HepG2 (cell line): Measurements from ENCODE around the gene DEFB131B. TPM values are rescaled to one million over a fixed set of nuclear protein-coding genes. Genes with fewer than 3 reads are reported as not detected.

Experiments
- IRX3 ChIP-seq: sonication (generic); formaldehyde crosslinking; IDR thresholded peaks from 2 replicates; pipeline ENCODE4 v1.8.1; 2023; ENCODE audit warnings: mild to moderate bottlenecking, low read depth, missing genetic modification reagents, borderline replicate concordance
- KLF11 ChIP-seq: IDR thresholded peaks from 2 replicates; pipeline ENCODE4 v1.6.1; 2016; ENCODE audit warnings: missing compliant biosample characterization
- KLF15 ChIP-seq: sonication (generic); formaldehyde crosslinking; IDR thresholded peaks from 2 replicates; pipeline ENCODE4 v1.8.1; 2023; ENCODE audit warnings: borderline replicate concordance, mild to moderate bottlenecking, inconsistent platforms, missing genetic modification reagents, mixed read lengths
- MIER3 ChIP-seq: IDR thresholded peaks from 2 replicates; pipeline ENCODE4 v1.6.1; 2016; ENCODE audit warnings: missing compliant biosample characterization, borderline replicate concordance
- PITX1 ChIP-seq: sonication (generic); formaldehyde crosslinking; IDR thresholded peaks from 2 replicates; pipeline ENCODE4 v1.5.1; 2020; ENCODE audit warnings: mild to moderate bottlenecking, missing genetic modification reagents
- POLR2AphosphoS2 ChIP-seq: IDR thresholded peaks from 2 replicates; pipeline ENCODE4 v1.6.1; 2011; ENCODE audit warnings: low read depth, low read length, improper control_type of control experiment
- PRMT3 ChIP-seq: sonication (generic); formaldehyde crosslinking; IDR thresholded peaks from 2 replicates; pipeline ENCODE4 v1.8.1; 2022; ENCODE audit warnings: low read depth, mild to moderate bottlenecking, moderate library complexity, missing genetic modification reagents, borderline replicate concordance
- SOX6 ChIP-seq, 2 experiments: fragments of 450-650 bp in 1 of 2; sonication (generic) in 1 of 2; formaldehyde crosslinking in 1 of 2; IDR thresholded peaks; 2 replicates each; pipeline versions ENCODE4 v1.4.0 to v1.6.1; 2017 to 2020; ENCODE audit warnings: antibody characterized with exemption in 1 of 2, mild to moderate bottlenecking in 1 of 2, missing genetic modification reagents in 1 of 2
- TGIF2 ChIP-seq: IDR thresholded peaks from 2 replicates; pipeline ENCODE4 v1.6.1; 2016; ENCODE audit warnings: control low read depth, missing compliant biosample characterization
- ZNF180 ChIP-seq: sonication (generic); formaldehyde crosslinking; IDR thresholded peaks from 2 replicates; pipeline ENCODE4 v1.4.0; 2020; ENCODE audit warnings: low read depth, missing genetic modification reagents, borderline replicate concordance
- ZNF235 ChIP-seq: sonication (generic); formaldehyde crosslinking; IDR thresholded peaks from 2 replicates; pipeline ENCODE4 v1.8.1; 2023; ENCODE audit warnings: mild to moderate bottlenecking, missing genetic modification reagents, borderline replicate concordance
- ZNF619 ChIP-seq: sonication (generic); formaldehyde crosslinking; IDR thresholded peaks from 2 replicates; pipeline ENCODE4 v1.4.0; 2020; ENCODE audit warnings: mild to moderate bottlenecking, missing genetic modification reagents
- ZNF788 ChIP-seq: sonication (generic); formaldehyde crosslinking; IDR thresholded peaks from 2 replicates; pipeline ENCODE4 v1.5.0; 2020; ENCODE audit warnings: mild to moderate bottlenecking, missing genetic modification reagents, borderline replicate concordance
- ZSCAN22 ChIP-seq: sonication (generic); formaldehyde crosslinking; IDR thresholded peaks from 2 replicates; pipeline ENCODE4 v1.4.0; 2020; ENCODE audit warnings: mild to moderate bottlenecking, missing genetic modification reagents
- polyA plus RNA-seq, 8 experiments: library from polyadenylated mRNA; depleted of rRNA in 3 of 8; stranded (reverse) in 7 of 8; unstranded in 1 of 8; fragments of >200 nt; fragmentation: Illumina TruSeq in 4 of 8; extraction: Trizol in 4 of 8; gene quantifications; 2 replicates each; pipeline versions ENCODE4 v1.2.1 to v1.2.3, GENCODE V29; 2011 to 2016; ENCODE audit warnings: low read depth in 4 of 8, missing spikeins in 1 of 8, mixed read lengths in 1 of 8; ENCODE audit not compliant: insufficient read depth in 1 of 8
- total RNA-seq, 5 experiments: library from RNA; depleted of rRNA; stranded (reverse); fragments of >200 nt; fragmentation: Illumina TruSeq; extraction: Trizol; gene quantifications; 2 replicates each; pipeline ENCODE4 v1.2.3, GENCODE V29; 2016; ENCODE audit warnings: low read depth in 1 of 5
- TF ChIP-seq, protein P1 (sequence below): sonication (generic); formaldehyde crosslinking; conservative IDR thresholded peaks from 2 replicates; pipeline ENCODE4 v1.4.0; 2020; ENCODE audit warnings: missing genetic modification reagents
- TF ChIP-seq, protein P2 (sequence below): conservative IDR thresholded peaks from 2 replicates; pipeline ENCODE4 v1.6.1; 2018; ENCODE audit warnings: missing genetic modification reagents
- TF ChIP-seq, protein P3 (sequence below): sonication (generic); formaldehyde crosslinking; IDR thresholded peaks from 2 replicates; pipeline ENCODE4 v1.4.0; 2020; ENCODE audit warnings: missing genetic modification reagents
- TF ChIP-seq, protein P4 (sequence below): sonication (generic); IDR thresholded peaks from 2 replicates; pipeline ENCODE4 v1.6.1; 2016; ENCODE audit warnings: low read depth, borderline replicate concordance
- TF ChIP-seq, protein P5 (sequence below): sonication (generic); formaldehyde crosslinking; IDR thresholded peaks from 2 replicates; pipeline ENCODE4 v1.8.0; 2022; ENCODE audit warnings: mild to moderate bottlenecking, missing genetic modification reagents, borderline replicate concordance
- TF ChIP-seq, protein P6 (sequence below): sonication (generic); formaldehyde crosslinking; IDR thresholded peaks from 2 replicates; pipeline ENCODE4 v1.4.0; 2020; ENCODE audit warnings: mild to moderate bottlenecking, missing genetic modification reagents

The DEFB131B gene
- total and polyA plus RNA-seq, 2 of the 13 experiments (the other 11 are each of a cell fraction or from before 2014, with no cell fraction given), result not detected

- TF ChIP-seq, protein P1, sequence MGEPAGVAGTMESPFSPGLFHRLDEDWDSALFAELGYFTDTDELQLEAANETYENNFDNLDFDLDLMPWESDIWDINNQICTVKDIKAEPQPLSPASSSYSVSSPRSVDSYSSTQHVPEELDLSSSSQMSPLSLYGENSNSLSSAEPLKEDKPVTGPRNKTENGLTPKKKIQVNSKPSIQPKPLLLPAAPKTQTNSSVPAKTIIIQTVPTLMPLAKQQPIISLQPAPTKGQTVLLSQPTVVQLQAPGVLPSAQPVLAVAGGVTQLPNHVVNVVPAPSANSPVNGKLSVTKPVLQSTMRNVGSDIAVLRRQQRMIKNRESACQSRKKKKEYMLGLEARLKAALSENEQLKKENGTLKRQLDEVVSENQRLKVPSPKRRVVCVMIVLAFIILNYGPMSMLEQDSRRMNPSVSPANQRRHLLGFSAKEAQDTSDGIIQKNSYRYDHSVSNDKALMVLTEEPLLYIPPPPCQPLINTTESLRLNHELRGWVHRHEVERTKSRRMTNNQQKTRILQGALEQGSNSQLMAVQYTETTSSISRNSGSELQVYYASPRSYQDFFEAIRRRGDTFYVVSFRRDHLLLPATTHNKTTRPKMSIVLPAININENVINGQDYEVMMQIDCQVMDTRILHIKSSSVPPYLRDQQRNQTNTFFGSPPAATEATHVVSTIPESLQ (CRISPR knock-in tag), result no peak
- TF ChIP-seq SOX6 (IDR thresholded peaks at IDR 0.05) (no peak), SOX6 (CRISPR knock-in tag; IDR thresholded peaks at IDR 0.05) (no peak), PITX1 (CRISPR knock-in tag) (no peak), ZNF180 (CRISPR knock-in tag) (no peak), IRX3 (CRISPR knock-in tag) (no peak), KLF15 (CRISPR knock-in tag) (0 out of 2 replicates have a peak, but pooled peaks have one; percentile 6), ZSCAN22 (CRISPR knock-in tag) (no peak), PRMT3 (CRISPR knock-in tag) (no peak), KLF11 (CRISPR knock-in tag) (no peak; the same call in 1 of the 2 replicates), MIER3 (CRISPR knock-in tag) (no peak), ZNF619 (CRISPR knock-in tag) (no peak), POLR2AphosphoS2 (no peak), TGIF2 (CRISPR knock-in tag) (0 out of 2 replicates have a peak, but pooled peaks have one; percentile 15), ZNF788 (CRISPR knock-in tag) (peak; percentile 13; the same call in 1 of the 2 replicates), ZNF235 (CRISPR knock-in tag) (no peak)
- TF ChIP-seq, protein P2, sequence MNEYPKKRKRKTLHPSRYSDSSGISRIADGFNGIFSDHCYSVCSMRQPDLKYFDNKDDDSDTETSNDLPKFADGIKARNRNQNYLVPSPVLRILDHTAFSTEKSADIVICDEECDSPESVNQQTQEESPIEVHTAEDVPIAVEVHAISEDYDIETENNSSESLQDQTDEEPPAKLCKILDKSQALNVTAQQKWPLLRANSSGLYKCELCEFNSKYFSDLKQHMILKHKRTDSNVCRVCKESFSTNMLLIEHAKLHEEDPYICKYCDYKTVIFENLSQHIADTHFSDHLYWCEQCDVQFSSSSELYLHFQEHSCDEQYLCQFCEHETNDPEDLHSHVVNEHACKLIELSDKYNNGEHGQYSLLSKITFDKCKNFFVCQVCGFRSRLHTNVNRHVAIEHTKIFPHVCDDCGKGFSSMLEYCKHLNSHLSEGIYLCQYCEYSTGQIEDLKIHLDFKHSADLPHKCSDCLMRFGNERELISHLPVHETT (CRISPR knock-in tag), result no peak
- TF ChIP-seq, protein P3, sequence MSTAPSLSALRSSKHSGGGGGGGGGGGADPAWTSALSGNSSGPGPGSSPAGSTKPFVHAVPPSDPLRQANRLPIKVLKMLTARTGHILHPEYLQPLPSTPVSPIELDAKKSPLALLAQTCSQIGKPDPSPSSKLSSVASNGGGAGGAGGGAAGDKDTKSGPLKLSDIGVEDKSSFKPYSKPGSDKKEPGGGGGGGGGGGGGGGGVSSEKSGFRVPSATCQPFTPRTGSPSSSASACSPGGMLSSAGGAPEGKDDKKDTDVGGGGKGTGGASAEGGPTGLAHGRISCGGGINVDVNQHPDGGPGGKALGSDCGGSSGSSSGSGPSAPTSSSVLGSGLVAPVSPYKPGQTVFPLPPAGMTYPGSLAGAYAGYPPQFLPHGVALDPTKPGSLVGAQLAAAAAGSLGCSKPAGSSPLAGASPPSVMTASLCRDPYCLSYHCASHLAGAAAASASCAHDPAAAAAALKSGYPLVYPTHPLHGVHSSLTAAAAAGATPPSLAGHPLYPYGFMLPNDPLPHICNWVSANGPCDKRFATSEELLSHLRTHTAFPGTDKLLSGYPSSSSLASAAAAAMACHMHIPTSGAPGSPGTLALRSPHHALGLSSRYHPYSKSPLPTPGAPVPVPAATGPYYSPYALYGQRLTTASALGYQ (CRISPR knock-in tag), result no peak; the same call in 1 of the 2 replicates
- TF ChIP-seq, protein P4, sequence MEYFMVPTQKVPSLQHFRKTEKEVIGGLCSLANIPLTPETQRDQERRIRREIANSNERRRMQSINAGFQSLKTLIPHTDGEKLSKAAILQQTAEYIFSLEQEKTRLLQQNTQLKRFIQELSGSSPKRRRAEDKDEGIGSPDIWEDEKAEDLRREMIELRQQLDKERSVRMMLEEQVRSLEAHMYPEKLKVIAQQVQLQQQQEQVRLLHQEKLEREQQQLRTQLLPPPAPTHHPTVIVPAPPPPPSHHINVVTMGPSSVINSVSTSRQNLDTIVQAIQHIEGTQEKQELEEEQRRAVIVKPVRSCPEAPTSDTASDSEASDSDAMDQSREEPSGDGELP, result no peak
- TF ChIP-seq, protein P5, sequence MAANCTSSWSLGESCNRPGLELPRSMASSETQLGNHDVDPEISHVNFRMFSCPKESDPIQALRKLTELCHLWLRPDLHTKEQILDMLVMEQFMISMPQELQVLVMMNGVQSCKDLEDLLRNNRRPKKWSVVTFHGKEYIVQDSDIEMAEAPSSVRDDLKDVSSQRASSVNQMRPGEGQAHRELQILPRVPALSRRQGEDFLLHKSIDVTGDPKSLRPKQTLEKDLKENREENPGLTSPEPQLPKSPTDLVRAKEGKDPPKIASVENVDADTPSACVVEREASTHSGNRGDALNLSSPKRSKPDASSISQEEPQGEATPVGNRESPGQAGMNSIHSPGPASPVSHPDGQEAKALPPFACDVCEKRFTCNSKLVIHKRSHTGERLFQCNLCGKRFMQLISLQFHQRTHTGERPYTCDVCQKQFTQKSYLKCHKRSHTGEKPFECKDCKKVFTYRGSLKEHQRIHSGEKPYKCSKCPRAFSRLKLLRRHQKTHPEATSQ, result no peak
- TF ChIP-seq, protein P6, sequence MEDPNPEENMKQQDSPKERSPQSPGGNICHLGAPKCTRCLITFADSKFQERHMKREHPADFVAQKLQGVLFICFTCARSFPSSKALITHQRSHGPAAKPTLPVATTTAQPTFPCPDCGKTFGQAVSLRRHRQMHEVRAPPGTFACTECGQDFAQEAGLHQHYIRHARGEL (CRISPR knock-in tag), result no peak
Measured at GRCh38 chr11:71927820-71928736, 49.8 kb downstream of the DEFB131B start, which contains the start of gene XNDC1N (continued).
